Measurements from ENCODE around the gene TRIM13. TPM values are rescaled to one million over a fixed set of nuclear protein-coding genes. Genes with fewer than 3 reads are reported as not detected.
"Not testable (repeated sequence)": the region's sequence is repeated elsewhere in the genome, so short reads cannot be mapped to it uniquely, and the experiment has no call there.

TRIM13 gene
- polyA plus RNA-seq, 4 donors, result 42.8 to 51.8 (median 46.5) TPM

GRCh38 chr13:50055454-50055853 lies 58.6 kb downstream of the TRIM13 start:
- DNase-seq (ENCODE audit: low read depth in 4 of 4, low spot score in 2 of 4), result no peak

DNA sequence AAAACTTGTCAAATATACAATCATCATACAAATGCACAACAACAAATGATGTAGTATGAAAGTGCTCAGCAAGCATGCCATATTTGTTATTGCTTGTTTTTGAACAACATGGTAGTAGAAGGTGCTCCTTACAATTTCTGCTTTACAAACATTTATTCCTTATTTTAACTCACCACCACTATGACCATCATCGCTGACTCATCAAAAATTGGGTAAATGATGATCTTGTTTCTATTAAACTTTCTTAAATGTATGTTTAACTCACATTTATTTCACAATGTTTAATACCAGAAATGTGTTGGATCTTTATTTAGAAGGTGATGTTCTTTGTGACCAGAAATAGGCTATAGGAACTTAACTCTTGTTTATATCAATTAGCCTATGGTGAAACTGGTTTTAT lies 63.9 kb downstream of the TRIM13 start:
- no peak for DNase-seq (ENCODE audit: low read depth in 4 of 4, low spot score in 2 of 4)

GRCh38 chr13:50062336-50062735 lies 65.5 kb downstream of the TRIM13 start:
- DNase-seq (ENCODE audit: low read depth in 4 of 4, low spot score in 2 of 4), result not testable (repeated sequence)

- DNase-seq (ENCODE audit: low read depth in 4 of 4, low spot score in 2 of 4), result no peak
Measured at GRCh38 chr13:50065712-50066111, 68.9 kb downstream of the TRIM13 start.

Other genes starting within 250 kb of the TRIM13 start
- gene KPNA3, start 204.4 kb upstream of the TRIM13 start, polyA plus RNA-seq (ENCODE audit: insufficient read length in 4 of 4), result 10 to 100 TPM; 26.7 to 36.3 (median 34.8) TPM
- 10 to 100 TPM in 3 of 4 donors, 1 to 10 TPM in 1; 9.4 to 13.7 (median 12.4) TPM for gene SPRYD7, start 60.7 kb upstream of the TRIM13 start, polyA plus RNA-seq (ENCODE audit: insufficient read length in 4 of 4)
- gene KCNRG, start 18.4 kb downstream of the TRIM13 start, polyA plus RNA-seq (ENCODE audit: insufficient read length in 4 of 4), result 1 to 10 TPM; 1.1 to 2.2 (median 2.0) TPM

All from left renal cortex interstitium (tissue), 4 donors.